GM12874 (cell line): ENCODE measurements around the gene NUBP2.

Source experiments
- CTCF ChIP-seq: IDR thresholded peaks from 2 replicates; pipeline ENCODE4 v1.5.1; 2011; ENCODE audit warnings: low read depth, mild to moderate bottlenecking, control low read depth, low read length, moderate library complexity; ENCODE audit not compliant: insufficient read depth

NUBP2 gene

GRCh38 chr16:1794908-1795666, 12.3 kb downstream of the NUBP2 start:
- TF ChIP-seq CTCF = no peak

- TF ChIP-seq CTCF = no peak
Observed at GRCh38 chr16:1800701-1801100, 17.9 kb downstream of the NUBP2 start.

GRCh38 chr16:1807626-1808025, 24.9 kb downstream of the NUBP2 start:
- no peak for TF ChIP-seq CTCF

- no peak for TF ChIP-seq CTCF
Observed at GRCh38 chr16:1808691-1809090, 25.9 kb downstream of the NUBP2 start.

- TF ChIP-seq CTCF = no peak
Observed at GRCh38 chr16:1809281-1809801, 26.6 kb downstream of the NUBP2 start.

GRCh38 chr16:1810106-1810505, 27.3 kb downstream of the NUBP2 start:
- no peak for TF ChIP-seq CTCF

GRCh38 chr16:1810536-1810935, 27.8 kb downstream of the NUBP2 start:
- no peak for TF ChIP-seq CTCF
